ENCODE data around the gene EYA4. TPM values are rescaled to one million over a fixed set of nuclear protein-coding genes. Genes with fewer than 3 reads are reported as not detected.
A peak's percentile ranks its signal among the peaks of the same experiment; 100 is the strongest.

The EYA4 gene
- total and polyA plus RNA-seq, 2 donors (not counting 1 experiment from before 2014, with no cell fraction given), result 4.6 to 38.0 TPM

GRCh38 chr6:133341607-133342158 is 100.5 kb downstream of the EYA4 start:
- DNase-seq (ENCODE audit: low read depth in 2 of 2), result peak; percentile 90 to 92
- H4K20me1 ChIP-seq (ENCODE audit: control insufficient read depth, extremely low read depth, insufficient read depth, low read length), result peaks cover 2% of the 10 kb centered on the region
- H3K79me2 ChIP-seq (ENCODE audit: control insufficient read depth, insufficient read depth, low read length), result no peaks in the 10 kb centered on the region
- no peak overlapping the region for H2AFZ ChIP-seq (ENCODE audit: low read length)
- H3K36me3 ChIP-seq (ENCODE audit: control insufficient read depth, insufficient read depth, low read length), result no peaks in the 10 kb centered on the region
- H3K4me2 ChIP-seq (ENCODE audit: extremely low read depth, insufficient read depth, low read length), result no peak overlapping the region
- TF ChIP-seq CTCF (conservative IDR thresholded peaks at IDR 0.05 in 1 of 2, IDR thresholded peaks at IDR 0.05 in 1 of 2; ENCODE audit: low read depth in 1 of 2, low read length in 2 of 2), result no peak
- TF ChIP-seq EZH2 (IDR thresholded peaks at IDR 0.05; ENCODE audit: low read length, missing control alignments), result no peak
- H3K27ac ChIP-seq (ENCODE audit: insufficient read depth, low read length), result no peak overlapping the region
- H3K4me3 ChIP-seq (replicated peaks in 1 of 4; ENCODE audit: control extremely low read depth in 1 of 4, insufficient read depth in 1 of 4, low read depth in 3 of 4, low read length in 4 of 4), result no peak overlapping the region
- no peaks in the 10 kb centered on the region for H3K27me3 ChIP-seq (ENCODE audit: control insufficient read depth, insufficient read depth, low read length)
- H3K9ac ChIP-seq (ENCODE audit: insufficient read depth, low read length), result no peak overlapping the region
- H3K4me1 ChIP-seq (ENCODE audit: control insufficient read depth, extremely low read depth, insufficient read depth, low read length), result no peaks in the 10 kb centered on the region
- H3K9me3 ChIP-seq (ENCODE audit: control insufficient read depth, insufficient read depth, low read depth, low read length), result no peaks in the 10 kb centered on the region

GRCh38 chr6:133343220-133343619 is 102.1 kb downstream of the EYA4 start:
- no peaks in the 10 kb centered on the region for H3K79me2 ChIP-seq (ENCODE audit: control insufficient read depth, insufficient read depth, low read length)
- no peak overlapping the region for H3K4me3 ChIP-seq (replicated peaks in 1 of 4; ENCODE audit: control extremely low read depth in 1 of 4, insufficient read depth in 1 of 4, low read depth in 3 of 4, low read length in 4 of 4)
- no peak overlapping the region for H3K9ac ChIP-seq (ENCODE audit: insufficient read depth, low read length)
- TF ChIP-seq CTCF (conservative IDR thresholded peaks at IDR 0.05 in 1 of 2, IDR thresholded peaks at IDR 0.05 in 1 of 2; ENCODE audit: low read depth in 1 of 2, low read length in 2 of 2), result no peak
- TF ChIP-seq EZH2 (IDR thresholded peaks at IDR 0.05; ENCODE audit: low read length, missing control alignments), result no peak
- H2AFZ ChIP-seq (ENCODE audit: low read length), result no peak overlapping the region
- no peaks in the 10 kb centered on the region for H3K9me3 ChIP-seq (ENCODE audit: control insufficient read depth, insufficient read depth, low read depth, low read length)
- H3K27ac ChIP-seq (ENCODE audit: insufficient read depth, low read length), result no peak overlapping the region
- H3K36me3 ChIP-seq (ENCODE audit: control insufficient read depth, insufficient read depth, low read length), result no peaks in the 10 kb centered on the region
- no peak for DNase-seq (ENCODE audit: low read depth in 2 of 2)
- H3K27me3 ChIP-seq (ENCODE audit: control insufficient read depth, insufficient read depth, low read length), result no peaks in the 10 kb centered on the region
- H3K4me1 ChIP-seq (ENCODE audit: control insufficient read depth, extremely low read depth, insufficient read depth, low read length), result no peaks in the 10 kb centered on the region
- H3K4me2 ChIP-seq (ENCODE audit: extremely low read depth, insufficient read depth, low read length), result no peak overlapping the region
- H4K20me1 ChIP-seq (ENCODE audit: control insufficient read depth, extremely low read depth, insufficient read depth, low read length), result no peaks in the 10 kb centered on the region

GRCh38 chr6:133348846-133349245 is 107.7 kb downstream of the EYA4 start:
- Histone ChIP-seq H3K27me3 (ENCODE audit: control insufficient read depth, insufficient read depth, low read length) (no peaks in the 10 kb centered on the region), H2AFZ (ENCODE audit: low read length) (no peak overlapping the region), H3K4me3 (replicated peaks in 1 of 4; ENCODE audit: control extremely low read depth in 1 of 4, insufficient read depth in 1 of 4, low read depth in 3 of 4, low read length in 4 of 4) (no peak overlapping the region), H3K36me3 (ENCODE audit: control insufficient read depth, insufficient read depth, low read length) (no peaks in the 10 kb centered on the region), H3K4me2 (ENCODE audit: extremely low read depth, insufficient read depth, low read length) (no peak overlapping the region), H3K4me1 (ENCODE audit: control insufficient read depth, extremely low read depth, insufficient read depth, low read length) (no peaks in the 10 kb centered on the region), H4K20me1 (ENCODE audit: control insufficient read depth, extremely low read depth, insufficient read depth, low read length) (no peaks in the 10 kb centered on the region), H3K9me3 (ENCODE audit: control insufficient read depth, insufficient read depth, low read depth, low read length) (no peaks in the 10 kb centered on the region), H3K79me2 (ENCODE audit: control insufficient read depth, insufficient read depth, low read length) (no peaks in the 10 kb centered on the region), H3K27ac (ENCODE audit: insufficient read depth, low read length) (no peak overlapping the region), H3K9ac (ENCODE audit: insufficient read depth, low read length) (no peak overlapping the region)
- no peak for DNase-seq (ENCODE audit: low read depth in 2 of 2)
- no peak for TF ChIP-seq CTCF (conservative IDR thresholded peaks at IDR 0.05 in 1 of 2, IDR thresholded peaks at IDR 0.05 in 1 of 2; ENCODE audit: low read depth in 1 of 2, low read length in 2 of 2)
- no peak for TF ChIP-seq EZH2 (IDR thresholded peaks at IDR 0.05; ENCODE audit: low read length, missing control alignments)
